ENCODE results near the gene PRSS2. TPM values are rescaled to one million over a fixed set of nuclear protein-coding genes. Genes with fewer than 3 reads are reported as not detected.

Gene PRSS2
- total RNA-seq, 1 donor from 2014 or later: not detected

- H3K4me3 Mint-ChIP-seq (ENCODE audit: unreplicated experiment): no peak overlapping the region
- DNase-seq (ENCODE audit: low read depth) (no peak), FAIRE-seq (no peak)
- no peaks in the 10 kb centered on the region for H4K20me1 ChIP-seq (ENCODE audit: insufficient read depth, low read length)
- no peak overlapping the region for H3K4me2 ChIP-seq (ENCODE audit: low read length)
- TF ChIP-seq CTCF (IDR thresholded peaks at IDR 0.05; ENCODE audit: insufficient read depth, low read depth, low read length) (no peak), EZH2 (IDR thresholded peaks at IDR 0.05; ENCODE audit: insufficient read depth, low read length) (no peak)
- H3K9me3 ChIP-seq (ENCODE audit: insufficient read depth, low read depth, low read length): no peaks in the 10 kb centered on the region
- peaks cover 8% of the 10 kb centered on the region for H3K4me1 ChIP-seq (ENCODE audit: insufficient read depth, low read length)
- H3K27ac ChIP-seq (ENCODE audit: low read depth, low read length): no peak overlapping the region
- H3K27me3 Mint-ChIP-seq (ENCODE audit: low read depth, unreplicated experiment): peaks cover 56% of the 10 kb centered on the region
- H3K9ac ChIP-seq (ENCODE audit: low read length): no peak overlapping the region
- H3K27me3 ChIP-seq (ENCODE audit: insufficient read depth, low read length): peaks cover 25% of the 10 kb centered on the region
- H3K4me3 ChIP-seq (ENCODE audit: insufficient read depth, low read depth, low read length): no peak overlapping the region
- H3K27ac Mint-ChIP-seq (ENCODE audit: unreplicated experiment): no peak overlapping the region
- peaks cover 3% of the 10 kb centered on the region for H3K36me3 Mint-ChIP-seq (ENCODE audit: low read depth, unreplicated experiment)
- no peaks in the 10 kb centered on the region for H3K4me1 Mint-ChIP-seq (ENCODE audit: low read depth, unreplicated experiment)
- no peaks in the 10 kb centered on the region for H3K9me3 Mint-ChIP-seq (ENCODE audit: unreplicated experiment)
- H2AFZ ChIP-seq (ENCODE audit: low read depth, low read length): no peak overlapping the region
- no peaks in the 10 kb centered on the region for H3K79me2 ChIP-seq (ENCODE audit: insufficient read depth, low read length)
- no peaks in the 10 kb centered on the region for H3K36me3 ChIP-seq (ENCODE audit: insufficient read depth, low read length)
These were observed 568 bp downstream of the PRSS2 start for GRCh38 chr7:142771353-142771723.

GRCh38 chr7:142772051-142772450 is 1.3 kb downstream of the PRSS2 start:
- FAIRE-seq: no peak
- Histone ChIP-seq H3K4me1 (ENCODE audit: insufficient read depth, low read length) (peaks cover 12% of the 10 kb centered on the region), H3K79me2 (ENCODE audit: insufficient read depth, low read length) (no peaks in the 10 kb centered on the region), H3K27me3 (ENCODE audit: insufficient read depth, low read length) (peaks cover 23% of the 10 kb centered on the region), H3K4me2 (ENCODE audit: low read length) (no peak overlapping the region), H3K27ac (ENCODE audit: low read depth, low read length) (no peak overlapping the region), H3K9ac (ENCODE audit: low read length) (no peak overlapping the region), H3K9me3 (ENCODE audit: insufficient read depth, low read depth, low read length) (no peaks in the 10 kb centered on the region), H2AFZ (ENCODE audit: low read depth, low read length) (no peak overlapping the region), H3K4me3 (ENCODE audit: insufficient read depth, low read depth, low read length) (no peak overlapping the region), H4K20me1 (ENCODE audit: insufficient read depth, low read length) (no peaks in the 10 kb centered on the region), H3K36me3 (ENCODE audit: insufficient read depth, low read length) (no peaks in the 10 kb centered on the region)
- Mint-ChIP-seq H3K27me3 (ENCODE audit: low read depth, unreplicated experiment) (peaks cover 56% of the 10 kb centered on the region), H3K4me3 (ENCODE audit: unreplicated experiment) (no peak overlapping the region), H3K4me1 (ENCODE audit: low read depth, unreplicated experiment) (no peaks in the 10 kb centered on the region), H3K9me3 (ENCODE audit: unreplicated experiment) (no peaks in the 10 kb centered on the region), H3K27ac (ENCODE audit: unreplicated experiment) (no peak overlapping the region), H3K36me3 (ENCODE audit: low read depth, unreplicated experiment) (peaks cover 3% of the 10 kb centered on the region)
- no peak for DNase-seq (ENCODE audit: low read depth)
- no peak for TF ChIP-seq CTCF (IDR thresholded peaks at IDR 0.05; ENCODE audit: insufficient read depth, low read depth, low read length)
- no peak for TF ChIP-seq EZH2 (IDR thresholded peaks at IDR 0.05; ENCODE audit: insufficient read depth, low read length)

- peaks cover 1% of the 10 kb centered on the region for H3K4me1 Mint-ChIP-seq (ENCODE audit: low read depth, unreplicated experiment)
- no peak overlapping the region for H3K27ac Mint-ChIP-seq (ENCODE audit: unreplicated experiment)
These were observed 1.9 kb downstream of the PRSS2 start for GRCh38 chr7:142772673-142773072.

More at GRCh38 chr7:142772673-142773072, 1.9 kb downstream of the PRSS2 start:
- no peak overlapping the region for H3K27ac ChIP-seq (ENCODE audit: low read depth, low read length)
- no peak for FAIRE-seq
- no peak for DNase-seq (ENCODE audit: low read depth)
- H3K4me3 ChIP-seq (ENCODE audit: insufficient read depth, low read depth, low read length): no peak overlapping the region
- no peak overlapping the region for H3K4me3 Mint-ChIP-seq (ENCODE audit: unreplicated experiment)
- H3K4me1 ChIP-seq (ENCODE audit: insufficient read depth, low read length): peaks cover 12% of the 10 kb centered on the region
- no peaks in the 10 kb centered on the region for H3K79me2 ChIP-seq (ENCODE audit: insufficient read depth, low read length)
- no peaks in the 10 kb centered on the region for H3K9me3 Mint-ChIP-seq (ENCODE audit: unreplicated experiment)
- no peaks in the 10 kb centered on the region for H3K9me3 ChIP-seq (ENCODE audit: insufficient read depth, low read depth, low read length)
- no peak overlapping the region for H3K9ac ChIP-seq (ENCODE audit: low read length)
- H3K27me3 ChIP-seq (ENCODE audit: insufficient read depth, low read length): peaks cover 17% of the 10 kb centered on the region
- no peak overlapping the region for H3K4me2 ChIP-seq (ENCODE audit: low read length)
- no peak overlapping the region for H2AFZ ChIP-seq (ENCODE audit: low read depth, low read length)
- H3K27me3 Mint-ChIP-seq (ENCODE audit: low read depth, unreplicated experiment): peaks cover 51% of the 10 kb centered on the region
- H4K20me1 ChIP-seq (ENCODE audit: insufficient read depth, low read length): no peaks in the 10 kb centered on the region
- no peaks in the 10 kb centered on the region for H3K36me3 ChIP-seq (ENCODE audit: insufficient read depth, low read length)
- TF ChIP-seq EZH2 (IDR thresholded peaks at IDR 0.05; ENCODE audit: insufficient read depth, low read length) (no peak), CTCF (IDR thresholded peaks at IDR 0.05; ENCODE audit: insufficient read depth, low read depth, low read length) (no peak)
- H3K36me3 Mint-ChIP-seq (ENCODE audit: low read depth, unreplicated experiment): peaks cover 3% of the 10 kb centered on the region

Measured in astrocyte (in vitro differentiated cells and primary cell).